IPS-NIHi7 (cell line): ENCODE measurements around the gene FSTL3.
"Not testable (repeated sequence)": the region's sequence is repeated elsewhere in the genome, so short reads cannot be mapped to it uniquely, and the experiment has no call there.

ENCODE experiments used
- DNase-seq: peaks from one replicate; pipeline ENCODE4 v3.0.0; 2012; ENCODE audit warnings: mixed read lengths; ENCODE audit errors: extremely low spot score

Gene FSTL3

GRCh38 chr19:682678-683320 lies 6.6 kb downstream of the FSTL3 start:
- DNase-seq, result no peak

GRCh38 chr19:685454-685931 lies 9.3 kb downstream of the FSTL3 start:
- DNase-seq, result no peak

- DNase-seq, result no peak
Observed at GRCh38 chr19:686589-687297, 10.6 kb downstream of the FSTL3 start.

- DNase-seq, result no peak
Observed at GRCh38 chr19:687569-688166, 11.5 kb downstream of the FSTL3 start.

GRCh38 chr19:688214-688613 lies 12.0 kb downstream of the FSTL3 start:
- DNase-seq, result no peak

- DNase-seq, result no peak
Observed at GRCh38 chr19:688992-689391, 12.8 kb downstream of the FSTL3 start.

GRCh38 chr19:690203-690602 lies 14.0 kb downstream of the FSTL3 start:
- DNase-seq, result no peak

GRCh38 chr19:694481-695351 lies 18.5 kb downstream of the FSTL3 start:
- DNase-seq, result no peak

- no peak for DNase-seq
Observed at GRCh38 chr19:695352-695949, 19.3 kb downstream of the FSTL3 start, which contains the start of gene PRSS57. TSS of gene PRSS57 (minus strand) at chr19:695452. CDS start at chr19:695430, 22 bp downstream.

GRCh38 chr19:698529-698928 lies 22.3 kb downstream of the FSTL3 start:
- DNase-seq, result not testable (repeated sequence)

GRCh38 chr19:699885-700284 lies 23.7 kb downstream of the FSTL3 start:
- DNase-seq, result not testable (repeated sequence)

GRCh38 chr19:702847-703246 lies 26.7 kb downstream of the FSTL3 start:
- not testable (repeated sequence) for DNase-seq

- no peak for DNase-seq
Observed at GRCh38 chr19:703329-703650, 27.1 kb downstream of the FSTL3 start.

- peak; percentile 96 for DNase-seq
Observed at GRCh38 chr19:703651-704446, 27.7 kb downstream of the FSTL3 start.

- DNase-seq, result no peak
Observed at GRCh38 chr19:704447-704741, 28.2 kb downstream of the FSTL3 start.

- peak; percentile 55 for DNase-seq
Observed at GRCh38 chr19:708154-709143, 32.3 kb downstream of the FSTL3 start, which contains the start of gene PALM. TSS of gene PALM (plus strand) at chr19:708935. CDS start at chr19:709147, 212 bp downstream.

- no peak for DNase-seq
Observed at GRCh38 chr19:709196-709964, 33.2 kb downstream of the FSTL3 start.

GRCh38 chr19:709965-710571 lies 33.9 kb downstream of the FSTL3 start:
- no peak for DNase-seq
